ENCODE results near the gene SIGLEC10. TPM values are rescaled to one million over a fixed set of nuclear protein-coding genes. Genes with fewer than 3 reads are reported as not detected.
"Not testable (repeated sequence)": the region's sequence is repeated elsewhere in the genome, so short reads cannot be mapped to it uniquely, and the experiment has no call there.

Gene SIGLEC10
- polyA plus RNA-seq, 1 donor from 2014 or later: 83.2 TPM

GRCh38 chr19:51420511-51420910, 3.1 kb upstream of the SIGLEC10 start:
- H3K9me3 Mint-ChIP-seq: not testable (repeated sequence)

GRCh38 chr19:51418707-51419106, 1.3 kb upstream of the SIGLEC10 start:
- peaks cover 10 to 20% (median 16%) of the 10 kb centered on the region in 3 donors for H3K4me1 Mint-ChIP-seq
- no peaks in the 10 kb centered on the region for H3K36me3 Mint-ChIP-seq
- H3K27me3 Mint-ChIP-seq: peaks cover 2% of the 10 kb centered on the region
- peak overlapping the region in 2 of 3 donors; percentile 71 to 88 for H3K27ac Mint-ChIP-seq
- no peaks in the 10 kb centered on the region for H3K9me3 Mint-ChIP-seq
- H3K4me3 Mint-ChIP-seq: peak overlapping the region in 3 of 4 donors; percentile 8 to 55 (median 32)

More at GRCh38 chr19:51420511-51420910, 3.1 kb upstream of the SIGLEC10 start:
- not testable (repeated sequence) for H3K36me3 Mint-ChIP-seq, H3K27me3 Mint-ChIP-seq, H3K4me3 Mint-ChIP-seq
- Mint-ChIP-seq H3K27ac (peak overlapping the region in 1 of 3 donors; percentile 42), H3K4me1 (peaks cover 9 to 17% (median 14%) of the 10 kb centered on the region in 3 donors)

GRCh38 chr19:51417810-51418157, 342 bp upstream of the SIGLEC10 start:
- no peaks in the 10 kb centered on the region for H3K27me3 Mint-ChIP-seq
- peaks cover 11 to 27% (median 16%) of the 10 kb centered on the region in 3 donors for H3K4me1 Mint-ChIP-seq
- H3K9me3 Mint-ChIP-seq: no peaks in the 10 kb centered on the region
- H3K36me3 Mint-ChIP-seq: no peaks in the 10 kb centered on the region
- peak overlapping the region; percentile 88 to 99 (median 97) for H3K27ac Mint-ChIP-seq
- peak overlapping the region; percentile 92 to 100 (median 96) for H3K4me3 Mint-ChIP-seq

- Mint-ChIP-seq H3K4me3 (peak overlapping the region; percentile 23 to 100 (median 94)), H3K4me1 (peaks cover 10 to 27% (median 16%) of the 10 kb centered on the region in 3 donors), H3K27ac (peak overlapping the region in 2 of 3 donors; percentile 97 to 99)
- H3K27me3 Mint-ChIP-seq, H3K9me3 Mint-ChIP-seq, H3K36me3 Mint-ChIP-seq: not testable (repeated sequence)
Measured at GRCh38 chr19:51416422-51416821, 1.0 kb downstream of the SIGLEC10 start.

- no peak overlapping the region for H3K4me3 Mint-ChIP-seq
- no peak overlapping the region for H3K27ac Mint-ChIP-seq
- H3K27me3 Mint-ChIP-seq: no peaks in the 10 kb centered on the region
- no peaks in the 10 kb centered on the region for H3K9me3 Mint-ChIP-seq
- no peaks in the 10 kb centered on the region for H3K36me3 Mint-ChIP-seq
- H3K4me1 Mint-ChIP-seq: peaks cover 10 to 27% (median 16%) of the 10 kb centered on the region in 3 donors
Measured at GRCh38 chr19:51415187-51415586, 2.3 kb downstream of the SIGLEC10 start.

- Mint-ChIP-seq H3K4me3 (peak overlapping the region in 1 of 4 donors; percentile 8), H3K36me3 (no peaks in the 10 kb centered on the region), H3K4me1 (peaks cover 19 to 24% (median 23%) of the 10 kb centered on the region in 3 donors), H3K9me3 (no peaks in the 10 kb centered on the region), H3K27me3 (peaks cover 2% of the 10 kb centered on the region), H3K27ac (peak overlapping the region in 2 of 3 donors; percentile 20 to 39)
Measured at GRCh38 chr19:51410950-51411748, 6.3 kb downstream of the SIGLEC10 start.

GRCh38 chr19:51407511-51408131, 9.8 kb downstream of the SIGLEC10 start:
- Mint-ChIP-seq H3K27ac (no peak overlapping the region), H3K27me3 (peaks cover 2% of the 10 kb centered on the region), H3K4me3 (peak overlapping the region in 1 of 4 donors; percentile 28), H3K9me3 (peaks cover 0 to 2% (median 0%) of the 10 kb centered on the region in 3 donors), H3K4me1 (peaks cover 13 to 21% (median 14%) of the 10 kb centered on the region in 3 donors), H3K36me3 (no peaks in the 10 kb centered on the region)

- no peak overlapping the region for H3K27ac Mint-ChIP-seq
- H3K4me3 Mint-ChIP-seq: peak overlapping the region in 1 of 4 donors; percentile 66
- no peaks in the 10 kb centered on the region for H3K36me3 Mint-ChIP-seq
- peaks cover 0 to 7% (median 1%) of the 10 kb centered on the region in 3 donors for H3K4me1 Mint-ChIP-seq
- H3K9me3 Mint-ChIP-seq: peaks cover 0 to 3% (median 2%) of the 10 kb centered on the region in 3 donors
- no peaks in the 10 kb centered on the region for H3K27me3 Mint-ChIP-seq
Measured at GRCh38 chr19:51402117-51402516, 15.3 kb downstream of the SIGLEC10 start.

GRCh38 chr19:51399936-51400335, 17.5 kb downstream of the SIGLEC10 start:
- H3K9me3 Mint-ChIP-seq, H3K4me3 Mint-ChIP-seq, H3K27ac Mint-ChIP-seq, H3K36me3 Mint-ChIP-seq, H3K27me3 Mint-ChIP-seq: not testable (repeated sequence)
- H3K4me1 Mint-ChIP-seq: peaks cover 10 to 20% (median 11%) of the 10 kb centered on the region in 3 donors

GRCh38 chr19:51399231-51399630, 18.2 kb downstream of the SIGLEC10 start:
- Mint-ChIP-seq H3K27ac (no peak overlapping the region), H3K4me1 (peaks cover 14 to 26% (median 15%) of the 10 kb centered on the region in 3 donors), H3K36me3 (no peaks in the 10 kb centered on the region), H3K4me3 (no peak overlapping the region), H3K9me3 (peaks cover 0 to 3% (median 2%) of the 10 kb centered on the region in 3 donors), H3K27me3 (no peaks in the 10 kb centered on the region)

GRCh38 chr19:51398096-51398704, 19.2 kb downstream of the SIGLEC10 start:
- Mint-ChIP-seq H3K27me3 (no peaks in the 10 kb centered on the region), H3K27ac (peak overlapping the region in 2 of 3 donors; percentile 73 to 89), H3K4me1 (peaks cover 18 to 30% (median 19%) of the 10 kb centered on the region in 3 donors)

GRCh38 chr19:51397453-51397852, 20.0 kb downstream of the SIGLEC10 start:
- H3K4me1 Mint-ChIP-seq: peaks cover 18 to 30% (median 20%) of the 10 kb centered on the region in 3 donors
- H3K4me3 Mint-ChIP-seq, H3K36me3 Mint-ChIP-seq, H3K27me3 Mint-ChIP-seq, H3K9me3 Mint-ChIP-seq, H3K27ac Mint-ChIP-seq: not testable (repeated sequence)

More at GRCh38 chr19:51398096-51398704, 19.2 kb downstream of the SIGLEC10 start:
- Mint-ChIP-seq H3K9me3 (peaks cover 0 to 3% (median 2%) of the 10 kb centered on the region in 3 donors), H3K4me3 (peak overlapping the region in 1 of 4 donors; percentile 38), H3K36me3 (no peaks in the 10 kb centered on the region)

GRCh38 chr19:51396175-51396574, 21.3 kb downstream of the SIGLEC10 start:
- H3K27ac Mint-ChIP-seq: peak overlapping the region in 1 of 3 donors; percentile 92
- H3K9me3 Mint-ChIP-seq: no peaks in the 10 kb centered on the region
- H3K4me3 Mint-ChIP-seq: no peak overlapping the region
- H3K27me3 Mint-ChIP-seq: no peaks in the 10 kb centered on the region
- peaks cover 17 to 35% (median 20%) of the 10 kb centered on the region in 3 donors for H3K4me1 Mint-ChIP-seq
- no peaks in the 10 kb centered on the region for H3K36me3 Mint-ChIP-seq

GRCh38 chr19:51394050-51394836, 23.2 kb downstream of the SIGLEC10 start:
- peaks cover 19 to 36% (median 20%) of the 10 kb centered on the region in 3 donors for H3K4me1 Mint-ChIP-seq
- no peaks in the 10 kb centered on the region for H3K27me3 Mint-ChIP-seq
- H3K4me3 Mint-ChIP-seq: peak overlapping the region; percentile 80 to 96 (median 92)
- peaks cover 1% of the 10 kb centered on the region for H3K36me3 Mint-ChIP-seq
- peak overlapping the region; percentile 73 to 93 (median 79) for H3K27ac Mint-ChIP-seq
- H3K9me3 Mint-ChIP-seq: no peaks in the 10 kb centered on the region

Data from IgD-negative memory B cell (primary cell).